Fibroblast of skin of right biceps (primary cell): ENCODE measurements around the gene ACP3.

Source experiments
- DNase-seq: peaks from one replicate; pipeline ENCODE4 v3.0.0-alpha.2; 2013

Gene ACP3

GRCh38 chr3:132321304-132321703 lies 4.1 kb downstream of the ACP3 start:
- DNase-seq = no peak

- DNase-seq = no peak
These were observed 7.9 kb downstream of the ACP3 start for GRCh38 chr3:132325103-132325606.

GRCh38 chr3:132325634-132326033 lies 8.4 kb downstream of the ACP3 start:
- DNase-seq = no peak

GRCh38 chr3:132326251-132326650 lies 9.0 kb downstream of the ACP3 start:
- no peak for DNase-seq

GRCh38 chr3:132332082-132332481 lies 14.9 kb downstream of the ACP3 start:
- DNase-seq = no peak

- no peak for DNase-seq
These were observed 15.3 kb downstream of the ACP3 start for GRCh38 chr3:132332508-132332907.

GRCh38 chr3:132341746-132342145 lies 24.5 kb downstream of the ACP3 start:
- DNase-seq = no peak

GRCh38 chr3:132342183-132342582 lies 25.0 kb downstream of the ACP3 start:
- DNase-seq = no peak

- no peak for DNase-seq
These were observed 25.4 kb downstream of the ACP3 start for GRCh38 chr3:132342610-132343009.

GRCh38 chr3:132343018-132343612 lies 25.9 kb downstream of the ACP3 start:
- peak; percentile 53 for DNase-seq

GRCh38 chr3:132344666-132345280 lies 27.6 kb downstream of the ACP3 start:
- peak; percentile 62 for DNase-seq

- DNase-seq = peak; percentile 22
These were observed 29.9 kb downstream of the ACP3 start for GRCh38 chr3:132346841-132347736.

- DNase-seq = no peak
These were observed 30.6 kb downstream of the ACP3 start for GRCh38 chr3:132347811-132348210.

- no peak for DNase-seq
These were observed 31.3 kb downstream of the ACP3 start for GRCh38 chr3:132348531-132348930.

GRCh38 chr3:132350814-132351213 lies 33.6 kb downstream of the ACP3 start:
- DNase-seq = no peak

- DNase-seq = no peak
These were observed 34.1 kb downstream of the ACP3 start for GRCh38 chr3:132351222-132351806.

GRCh38 chr3:132352556-132353143 lies 35.4 kb downstream of the ACP3 start:
- peak; percentile 60 for DNase-seq

- no peak for DNase-seq
These were observed 37.9 kb downstream of the ACP3 start for GRCh38 chr3:132354916-132355702.

- no peak for DNase-seq
These were observed 39.4 kb downstream of the ACP3 start for GRCh38 chr3:132356568-132356967.

GRCh38 chr3:132360717-132361116 lies 43.5 kb downstream of the ACP3 start:
- DNase-seq = no peak

GRCh38 chr3:132362329-132362728 lies 45.1 kb downstream of the ACP3 start:
- no peak for DNase-seq

- DNase-seq = no peak
These were observed 51.3 kb downstream of the ACP3 start for GRCh38 chr3:132368515-132368914.
